GM12873 (cell line): ENCODE measurements around the gene YPEL1.

Experiments
- CTCF ChIP-seq: IDR thresholded peaks from 2 replicates; pipeline ENCODE4 v1.5.1; 2012; ENCODE audit warnings: low read depth, mild to moderate bottlenecking, moderate library complexity, low read length, control low read depth; ENCODE audit not compliant: insufficient read depth; ENCODE audit errors: missing control alignments

Gene YPEL1

GRCh38 chr22:21736948-21737347 is 1.4 kb upstream of the YPEL1 start:
- no peak for TF ChIP-seq CTCF

- TF ChIP-seq CTCF: no peak
Observed at GRCh38 chr22:21736084-21736642, 569 bp upstream of the YPEL1 start.

GRCh38 chr22:21734540-21735199 is 924 bp downstream of the YPEL1 start:
- no peak for TF ChIP-seq CTCF

- no peak for TF ChIP-seq CTCF
Observed at GRCh38 chr22:21731503-21731902, 4.1 kb downstream of the YPEL1 start.

GRCh38 chr22:21730535-21731308 is 4.9 kb downstream of the YPEL1 start:
- no peak for TF ChIP-seq CTCF

- TF ChIP-seq CTCF: no peak
Observed at GRCh38 chr22:21728270-21728669, 7.3 kb downstream of the YPEL1 start.

GRCh38 chr22:21727768-21728167 is 7.8 kb downstream of the YPEL1 start:
- TF ChIP-seq CTCF: no peak
